ENCODE data around the gene THADA. TPM values are rescaled to one million over a fixed set of nuclear protein-coding genes. Genes with fewer than 3 reads are reported as not detected.
"Not testable (repeated sequence)": the region's sequence is repeated elsewhere in the genome, so short reads cannot be mapped to it uniquely, and the experiment has no call there.

The THADA gene
- total RNA-seq, 1 experiment from 2014 or later: 28.7 TPM

- DNase-seq (ENCODE audit: low spot score): no peak
Observed at GRCh38 chr2:43540021-43540779, 55.6 kb downstream of the THADA start.

GRCh38 chr2:43539436-43539835, 56.4 kb downstream of the THADA start:
- no peak for DNase-seq (ENCODE audit: low spot score)

GRCh38 chr2:43538034-43538670, 57.7 kb downstream of the THADA start:
- no peak for DNase-seq (ENCODE audit: low spot score)

DNA sequence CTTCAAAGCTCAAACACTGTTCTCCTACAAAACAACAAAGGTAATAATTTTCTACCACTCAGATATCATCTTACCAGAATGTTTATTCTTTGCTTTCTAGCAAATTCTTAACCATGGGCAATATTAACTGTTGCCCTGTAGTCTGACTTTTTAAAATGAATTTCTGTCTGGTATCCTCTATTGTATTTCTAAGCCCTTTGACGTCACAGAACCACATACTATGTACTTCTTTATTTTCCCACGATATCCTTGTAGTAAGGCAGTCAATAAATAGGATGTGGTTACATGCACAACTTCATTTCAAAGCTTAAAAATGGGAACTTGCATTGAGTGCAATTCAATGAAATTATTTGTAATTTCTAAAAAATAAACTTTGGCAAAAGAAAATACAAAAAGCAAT, 58.7 kb downstream of the THADA start:
- DNase-seq (ENCODE audit: low spot score): no peak

GRCh38 chr2:43534569-43534968, 61.3 kb downstream of the THADA start:
- DNase-seq (ENCODE audit: low spot score): no peak

- DNase-seq (ENCODE audit: low spot score): not testable (repeated sequence)
Observed at GRCh38 chr2:43532572-43532971, 63.3 kb downstream of the THADA start.

GRCh38 chr2:43531251-43531650, 64.6 kb downstream of the THADA start:
- no peak for DNase-seq (ENCODE audit: low spot score)

GRCh38 chr2:43526994-43527393, 68.8 kb downstream of the THADA start:
- DNase-seq (ENCODE audit: low spot score): no peak

GRCh38 chr2:43525506-43525905, 70.3 kb downstream of the THADA start:
- no peak for DNase-seq (ENCODE audit: low spot score)

GRCh38 chr2:43524177-43524965, 71.5 kb downstream of the THADA start:
- DNase-seq (ENCODE audit: low spot score): no peak

- no peak for DNase-seq (ENCODE audit: low spot score)
Observed at GRCh38 chr2:43522177-43522576, 73.7 kb downstream of the THADA start.

GRCh38 chr2:43521568-43521967, 74.3 kb downstream of the THADA start:
- no peak for DNase-seq (ENCODE audit: low spot score)

DNA sequence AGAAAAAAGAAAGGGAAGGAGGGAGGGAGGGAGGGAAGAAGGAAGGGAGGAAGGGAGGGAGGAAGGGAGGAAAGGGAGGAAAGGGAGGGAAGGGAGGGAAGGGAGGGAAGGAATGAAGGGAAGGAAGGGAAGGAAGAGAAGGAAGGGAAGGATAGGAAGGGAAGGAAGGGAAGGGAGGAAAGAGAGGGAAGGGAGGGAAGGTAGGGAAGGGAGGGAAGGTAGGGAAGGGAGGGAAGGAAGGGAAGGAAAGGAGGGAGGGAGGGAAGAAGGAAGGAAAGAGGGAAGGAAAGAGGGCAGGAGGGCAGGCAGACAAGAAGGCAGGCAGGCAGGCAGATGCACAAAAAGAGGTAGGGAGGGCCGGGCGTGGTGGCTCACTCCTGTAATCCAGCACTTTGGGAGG, 74.9 kb downstream of the THADA start:
- DNase-seq (ENCODE audit: low spot score): no peak

- no peak for DNase-seq (ENCODE audit: low spot score)
Observed at GRCh38 chr2:43519643-43520221, 76.1 kb downstream of the THADA start.

GRCh38 chr2:43518718-43519117, 77.1 kb downstream of the THADA start:
- DNase-seq (ENCODE audit: low spot score): no peak

DNA sequence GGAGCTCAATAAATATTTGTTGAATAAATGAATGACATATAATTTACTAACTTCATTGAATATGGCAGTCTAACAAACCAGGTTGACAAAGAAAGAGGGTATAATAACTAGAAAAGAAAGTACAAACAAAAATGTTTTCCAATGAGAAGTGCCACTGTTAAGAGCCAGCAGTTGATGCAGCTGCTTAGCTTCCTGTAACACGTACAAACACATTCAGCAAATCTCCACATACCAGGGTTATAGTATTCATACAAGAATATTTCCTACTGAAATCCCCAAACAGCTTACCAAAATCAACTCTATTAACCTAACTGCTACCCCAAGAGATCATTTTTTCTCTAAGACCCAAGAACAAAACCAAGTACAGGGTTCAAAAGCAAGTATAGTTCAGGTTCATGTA, 77.7 kb downstream of the THADA start:
- DNase-seq (ENCODE audit: low spot score): no peak

GRCh38 chr2:43515807-43516497, 79.9 kb downstream of the THADA start:
- no peak for DNase-seq (ENCODE audit: low spot score)

DNA sequence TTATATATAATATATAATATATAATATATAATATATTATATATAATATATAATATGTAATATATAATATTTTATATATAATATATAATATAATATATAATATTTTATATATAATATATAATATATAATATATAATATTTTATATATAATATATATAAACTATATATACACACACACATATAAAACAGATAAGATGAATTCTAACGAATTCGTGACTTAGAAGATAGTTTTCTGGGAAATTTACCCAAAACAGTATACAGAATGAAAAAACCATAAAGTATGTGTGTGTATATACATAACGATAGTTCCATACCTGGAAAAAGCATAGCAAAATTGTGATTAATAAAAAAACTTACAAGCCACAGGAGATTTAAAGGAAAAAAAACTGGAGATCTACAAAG, 80.6 kb downstream of the THADA start:
- DNase-seq (ENCODE audit: low spot score): no peak

GRCh38 chr2:43513796-43514195, 82.0 kb downstream of the THADA start:
- DNase-seq (ENCODE audit: low spot score): no peak

DNA sequence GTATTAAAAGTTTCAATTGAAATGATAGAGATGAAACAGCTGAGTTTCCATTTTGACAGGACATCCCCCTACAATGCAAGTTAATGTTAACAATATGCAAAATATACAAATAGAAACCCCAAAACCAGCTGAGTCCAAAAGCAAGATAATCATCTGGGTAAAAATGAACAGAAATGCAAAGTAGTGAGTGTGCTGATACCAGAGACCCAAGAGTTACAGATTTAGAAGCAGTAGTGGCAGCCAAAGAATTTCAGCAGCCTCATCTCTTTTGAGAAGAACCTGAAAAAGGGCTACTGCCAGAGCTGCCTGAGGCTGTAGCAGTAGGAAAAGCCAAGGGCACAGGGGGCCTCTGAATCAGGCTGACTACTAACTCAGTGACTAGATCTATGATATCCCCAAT, 82.6 kb downstream of the THADA start:
- no peak for DNase-seq (ENCODE audit: low spot score)

GRCh38 chr2:43511199-43511598, 84.6 kb downstream of the THADA start:
- no peak for DNase-seq (ENCODE audit: low spot score)

DNA sequence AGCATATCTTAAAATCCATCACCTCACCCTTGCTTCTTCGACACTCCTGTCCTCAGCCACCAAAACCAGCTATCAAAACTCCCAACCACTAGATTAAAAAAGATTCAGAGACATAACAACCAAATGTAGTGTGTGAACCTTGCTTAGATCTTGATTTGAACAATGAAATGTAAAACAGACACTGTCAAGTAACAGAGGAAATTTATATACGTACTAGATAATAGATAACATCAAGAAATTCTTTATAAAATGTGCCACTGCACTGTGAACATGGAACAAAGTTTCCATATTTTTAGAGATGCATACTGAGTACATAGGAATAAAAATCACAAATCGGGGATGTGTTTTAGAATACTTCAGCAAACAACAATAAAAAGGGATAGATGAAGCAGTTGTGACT, 86.0 kb downstream of the THADA start:
- DNase-seq (ENCODE audit: low spot score): no peak
